Endothelial cell of hepatic sinusoid (primary cell): ENCODE results near the gene EFNA2.

Source experiments
- in situ Hi-C: cut with HindIII; loops from 2 replicates; pipeline ENCODE4 v1.10.0; 2017; ENCODE audit warnings: low sequenced_read_pairs

EFNA2 gene

GRCh38 chr19:1282588-1283206 lies 3.0 kb upstream of the EFNA2 start:
- in situ Hi-C loops, result loop anchor here (5.0 kb wide), 4 partner anchors 40 to 190 kb away; no protein-coding TSS in a partner anchor

DNA sequence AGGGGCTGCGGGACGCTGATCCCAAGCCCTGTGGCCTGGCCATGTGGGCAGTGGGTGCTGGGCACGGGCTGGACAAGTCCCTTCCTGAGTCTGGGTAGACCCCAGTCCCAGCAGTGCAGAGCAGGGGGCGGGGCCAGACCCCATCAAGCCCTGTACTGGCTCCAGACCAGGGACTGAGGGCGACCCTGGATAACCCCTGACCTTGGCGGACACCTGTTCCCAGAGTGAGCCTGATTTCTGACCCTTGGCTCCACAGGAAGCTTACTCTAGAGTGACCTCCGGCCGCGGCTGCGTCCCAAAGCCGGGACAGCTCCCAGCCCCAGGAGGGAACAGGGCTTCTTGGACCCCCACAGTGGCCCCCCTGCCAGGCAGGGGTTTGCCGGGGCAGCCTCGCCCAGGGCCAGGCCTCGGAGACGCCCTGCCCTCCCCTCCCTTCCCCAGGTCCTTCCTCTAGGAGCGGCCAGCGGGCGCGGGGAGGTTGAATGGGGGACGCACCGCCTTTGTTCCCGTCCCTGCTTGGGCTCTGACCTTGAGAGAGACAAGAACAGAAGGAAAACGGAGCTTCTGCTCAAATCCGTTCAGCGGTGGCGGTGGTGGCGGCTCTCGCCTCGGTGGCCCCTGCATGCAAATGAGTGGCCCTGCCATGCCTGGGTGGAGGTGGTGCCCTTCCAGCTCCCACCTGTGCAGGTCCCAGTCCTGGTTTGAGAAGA lies 2.3 kb upstream of the EFNA2 start:
- in situ Hi-C loops, result loop anchor here (5.0 kb wide), 4 partner anchors 39 to 189 kb away; no protein-coding TSS in a partner anchor

DNA sequence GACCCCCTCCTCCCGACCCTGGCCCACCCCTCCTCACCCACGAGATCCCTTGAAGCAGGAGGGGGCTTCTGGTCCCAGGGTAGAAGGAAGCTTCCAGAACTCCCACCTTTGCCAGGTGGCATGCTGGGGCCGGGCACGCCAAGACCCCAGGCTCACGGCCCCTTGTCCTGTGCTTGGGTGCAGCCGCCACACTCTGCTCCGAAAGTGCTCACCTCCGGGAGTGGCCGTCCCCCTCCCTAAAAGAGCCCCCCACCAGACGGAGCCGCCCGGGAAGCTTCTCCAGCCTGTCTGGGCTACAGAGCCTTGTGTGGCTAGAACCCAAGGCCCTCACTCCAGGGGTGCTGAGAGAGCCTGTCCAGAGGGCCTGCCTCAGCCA lies 1.8 kb upstream of the EFNA2 start:
- in situ Hi-C loops, result loop anchor here (5.0 kb wide), 4 partner anchors 38 to 188 kb away; no protein-coding TSS in a partner anchor

- in situ Hi-C loops, result loop anchor here (5.0 kb wide), 4 partner anchors 38 to 188 kb away; no protein-coding TSS in a partner anchor
Measured at GRCh38 chr19:1284293-1284978, 1.2 kb upstream of the EFNA2 start.

GRCh38 chr19:1284979-1285736 lies 515 bp upstream of the EFNA2 start:
- in situ Hi-C loops, result loop anchor here (5.0 kb wide), 4 partner anchors 37 to 187 kb away; no protein-coding TSS in a partner anchor

- in situ Hi-C loops, result no loop called here
Measured at GRCh38 chr19:1286487-1287353, 1.0 kb downstream of the EFNA2 start.

GRCh38 chr19:1287354-1288225 lies 1.9 kb downstream of the EFNA2 start:
- in situ Hi-C loops, result no loop called here

- in situ Hi-C loops, result no loop called here
Measured at GRCh38 chr19:1288226-1288612, 2.5 kb downstream of the EFNA2 start.

DNA sequence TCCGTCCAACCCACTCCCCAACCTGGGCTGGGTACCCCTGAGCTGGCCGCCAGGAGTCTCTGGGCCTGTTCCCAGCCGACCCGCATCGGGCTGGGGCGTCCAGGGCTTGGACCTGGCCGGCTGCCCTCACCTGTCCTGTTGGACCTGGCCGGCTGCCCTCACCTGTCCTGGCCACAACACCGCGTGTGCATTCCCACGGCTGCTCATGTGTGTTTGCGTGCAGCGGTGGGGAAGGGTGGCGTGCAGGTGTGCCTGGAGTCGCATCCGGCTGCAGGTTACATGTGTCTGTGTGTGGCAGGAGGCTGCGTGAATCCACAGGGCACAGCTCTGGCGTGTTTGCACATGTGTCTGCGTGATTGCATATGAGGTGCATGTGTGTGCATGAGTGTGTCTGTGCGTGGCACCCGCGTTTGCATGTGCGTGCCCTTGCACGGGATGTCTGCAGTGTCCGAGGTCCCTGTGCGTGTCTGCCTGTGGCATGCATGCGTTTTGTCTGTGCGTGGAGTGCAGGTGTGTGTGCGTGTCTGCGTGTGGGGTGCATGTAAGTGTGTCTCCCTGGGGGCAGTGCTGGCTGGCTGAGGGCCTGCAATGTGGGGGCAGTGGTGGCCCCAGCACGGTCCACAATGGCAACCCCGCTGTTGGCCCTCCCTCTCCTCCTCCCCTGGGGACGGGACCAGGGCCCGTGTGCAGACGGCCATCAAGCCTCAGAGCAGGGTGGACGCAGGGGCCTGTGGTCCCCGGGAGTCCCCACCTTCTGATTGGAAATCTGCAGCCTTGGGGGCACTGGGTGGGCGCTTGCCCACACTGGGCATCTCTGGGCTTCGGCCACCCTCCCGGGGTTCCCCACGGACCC lies 3.4 kb downstream of the EFNA2 start:
- in situ Hi-C loops, result no loop called here

- in situ Hi-C loops, result no loop called here
Measured at GRCh38 chr19:1289686-1290025, 4.0 kb downstream of the EFNA2 start.

- in situ Hi-C loops, result no loop called here
Measured at GRCh38 chr19:1290196-1290702, 4.6 kb downstream of the EFNA2 start.

- in situ Hi-C loops, result no loop called here
Measured at GRCh38 chr19:1290703-1291651, 5.3 kb downstream of the EFNA2 start.

GRCh38 chr19:1291761-1292418 lies 6.2 kb downstream of the EFNA2 start:
- in situ Hi-C loops, result no loop called here

GRCh38 chr19:1292419-1293151 lies 6.9 kb downstream of the EFNA2 start:
- in situ Hi-C loops, result no loop called here

- in situ Hi-C loops, result no loop called here
Measured at GRCh38 chr19:1293782-1294604, 8.3 kb downstream of the EFNA2 start.
